GM21360 (cell line): Measurements from ENCODE around the gene TMBIM6.
"Not testable (repeated sequence)": the region's sequence is repeated elsewhere in the genome, so short reads cannot be mapped to it uniquely, and the experiment has no call there.

Source experiments
- ATAC-seq: cut with Tn5 transposase; IDR thresholded peaks from one replicate; pipeline ENCODE4 v1.9.1; 2021; ENCODE audit warnings: mild to moderate bottlenecking, moderate library complexity; ENCODE audit not compliant: unreplicated experiment

TMBIM6 gene

DNA sequence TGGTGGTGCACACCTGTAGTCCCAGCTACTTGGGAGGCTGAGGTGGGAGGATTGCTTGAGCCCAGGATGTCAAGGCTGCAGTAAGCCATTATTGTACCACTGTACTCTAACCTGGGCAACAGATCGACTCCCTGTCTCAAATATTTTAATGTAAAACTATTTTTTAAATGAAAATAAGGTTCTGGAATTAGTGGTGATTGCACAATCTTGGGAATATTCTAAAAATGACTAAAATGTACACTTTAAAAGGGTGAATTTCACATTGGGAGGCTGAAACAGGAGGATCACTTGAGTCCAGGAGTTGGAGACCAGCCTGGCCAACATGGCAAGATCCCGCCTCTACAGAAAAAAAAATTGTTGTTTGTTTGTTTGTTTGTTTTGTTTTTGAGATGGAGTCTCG lies 12.9 kb upstream of the TMBIM6 start:
- ATAC-seq: no peak

DNA sequence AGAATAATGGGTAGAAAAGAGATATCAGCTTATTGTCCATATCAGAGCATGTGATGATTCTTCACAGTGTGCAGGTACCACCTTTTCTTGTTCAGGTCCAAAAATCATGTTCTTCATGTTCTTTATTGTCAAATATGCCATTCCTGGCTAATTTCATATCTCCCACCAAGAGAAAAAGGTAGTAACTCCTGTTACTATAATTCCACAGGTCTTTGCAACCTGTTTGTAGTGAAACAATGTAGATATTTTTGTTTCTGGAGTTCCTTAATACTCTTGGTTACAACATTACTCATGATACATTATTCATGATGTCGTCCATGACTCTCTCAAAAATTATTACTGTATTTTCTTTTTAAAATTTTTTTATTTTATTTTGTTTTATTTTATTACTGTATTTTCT lies 11.3 kb upstream of the TMBIM6 start:
- no peak for ATAC-seq

DNA sequence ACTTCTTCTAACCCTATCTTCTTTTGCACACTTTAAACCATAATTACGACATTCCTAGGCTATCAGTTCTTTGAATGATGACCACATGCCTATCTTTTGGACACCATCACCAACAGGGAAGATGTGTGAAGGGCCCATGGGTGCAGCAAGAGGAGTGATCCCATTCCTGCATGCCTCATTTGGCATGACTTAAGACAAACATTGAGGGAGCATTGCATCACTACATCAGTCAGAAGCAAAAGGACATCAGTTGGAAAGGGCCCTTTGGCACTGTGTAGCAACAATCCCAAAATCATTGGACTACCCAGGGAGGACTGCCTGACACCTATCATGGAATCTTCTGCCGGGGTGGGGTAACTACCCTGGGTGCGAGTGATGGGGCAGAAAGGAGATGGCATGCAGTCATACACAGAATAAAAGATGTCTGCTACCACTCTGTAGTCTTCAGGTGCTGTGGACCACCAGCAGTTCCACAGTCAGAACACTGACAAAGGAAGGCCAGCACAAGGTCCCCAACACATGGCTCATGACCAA lies 10.7 kb upstream of the TMBIM6 start:
- ATAC-seq: no peak

DNA sequence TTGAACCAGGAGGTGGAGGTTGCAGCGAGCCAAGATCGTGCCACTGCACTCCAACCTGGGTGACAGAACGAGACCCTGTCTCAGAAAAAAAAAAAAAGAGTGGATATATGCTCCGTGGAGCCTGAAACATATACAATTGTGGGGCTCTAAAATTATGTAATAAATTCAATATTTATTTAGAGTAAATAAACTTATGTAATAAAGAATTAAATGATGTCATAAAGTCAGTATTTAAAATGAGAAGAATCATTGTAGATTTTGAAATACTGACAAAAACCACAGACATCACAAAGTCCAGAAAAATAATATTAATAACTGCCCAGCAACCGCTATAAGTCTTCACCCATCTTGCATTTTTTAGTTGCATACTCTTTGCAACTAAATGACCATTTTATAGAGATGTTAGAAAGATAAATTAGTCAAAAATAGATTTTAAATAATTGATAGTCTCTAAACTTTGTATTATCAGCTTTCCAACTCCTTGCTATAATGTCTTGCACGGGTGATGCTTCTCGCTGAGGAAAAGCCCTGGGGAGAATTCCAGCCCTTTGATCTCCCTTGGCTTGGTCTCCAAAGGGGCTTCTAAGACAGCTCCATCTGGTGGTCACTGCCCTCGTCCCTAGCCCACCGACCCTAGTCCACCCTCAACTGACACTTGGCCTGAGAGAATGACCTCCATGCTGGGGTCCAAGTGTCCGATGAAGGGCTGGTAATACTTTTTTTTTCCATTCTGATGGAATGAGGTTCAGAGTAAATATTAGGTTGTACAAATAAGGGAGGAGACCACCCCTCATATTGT lies 7.9 kb upstream of the TMBIM6 start:
- no peak for ATAC-seq

DNA sequence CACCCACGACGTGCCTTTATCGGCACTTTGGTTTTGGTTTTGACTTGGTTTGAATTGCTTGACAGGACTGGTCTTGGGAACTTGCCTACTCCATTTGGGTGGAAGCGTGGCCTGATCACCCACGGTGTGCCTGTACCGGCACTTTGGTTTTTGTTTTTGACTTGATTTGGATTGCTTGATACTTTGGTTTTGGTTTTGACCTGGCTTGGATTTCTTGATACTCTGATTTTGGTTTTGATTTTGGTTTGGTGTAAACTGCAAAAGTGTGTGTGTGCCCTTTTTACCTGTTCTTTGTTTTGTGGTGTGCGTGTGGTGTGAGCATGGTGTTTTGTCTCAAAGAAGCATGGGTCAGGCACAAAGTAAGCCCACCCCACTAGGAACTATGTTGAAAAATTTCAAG lies 6.5 kb upstream of the TMBIM6 start:
- ATAC-seq: not testable (repeated sequence)

DNA sequence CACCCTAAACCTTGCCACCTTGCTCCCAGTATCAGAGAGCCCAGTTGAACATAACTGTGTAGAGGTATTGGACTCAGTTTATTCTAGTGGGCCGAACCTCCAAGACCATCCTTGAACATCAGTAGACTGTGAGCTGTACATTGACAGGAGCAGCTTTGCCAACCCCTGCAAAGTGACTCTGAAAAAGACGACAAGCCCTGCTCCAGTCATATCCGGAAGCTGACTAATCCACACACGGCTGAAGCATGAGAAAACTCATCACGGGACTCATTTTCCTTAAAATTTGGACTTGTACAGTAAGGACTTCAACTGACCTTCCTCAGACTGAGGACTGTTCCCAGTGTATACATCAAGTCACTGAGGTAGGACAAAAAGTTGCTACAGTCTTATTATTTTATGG lies 2.6 kb upstream of the TMBIM6 start:
- ATAC-seq: not testable (repeated sequence)

DNA sequence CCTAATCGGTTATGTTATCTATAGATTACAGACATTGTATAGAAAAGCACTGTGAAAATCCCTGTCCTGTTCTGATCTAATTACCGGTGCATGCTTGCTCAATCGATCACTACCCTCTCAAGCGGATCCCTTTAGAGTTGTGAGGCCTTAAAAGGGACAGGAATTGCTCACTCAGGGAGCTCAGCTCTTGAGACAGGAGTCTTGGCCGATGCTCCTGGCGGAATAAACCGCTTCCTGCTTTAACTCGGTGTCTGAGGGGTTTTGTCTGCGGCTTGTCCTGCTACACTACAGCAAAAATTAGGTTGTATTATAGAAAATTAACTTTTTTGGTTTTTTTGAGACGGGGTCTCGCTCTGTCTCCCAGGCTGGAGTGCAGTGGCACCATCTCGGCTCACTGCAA lies 1.1 kb upstream of the TMBIM6 start:
- not testable (repeated sequence) for ATAC-seq

DNA sequence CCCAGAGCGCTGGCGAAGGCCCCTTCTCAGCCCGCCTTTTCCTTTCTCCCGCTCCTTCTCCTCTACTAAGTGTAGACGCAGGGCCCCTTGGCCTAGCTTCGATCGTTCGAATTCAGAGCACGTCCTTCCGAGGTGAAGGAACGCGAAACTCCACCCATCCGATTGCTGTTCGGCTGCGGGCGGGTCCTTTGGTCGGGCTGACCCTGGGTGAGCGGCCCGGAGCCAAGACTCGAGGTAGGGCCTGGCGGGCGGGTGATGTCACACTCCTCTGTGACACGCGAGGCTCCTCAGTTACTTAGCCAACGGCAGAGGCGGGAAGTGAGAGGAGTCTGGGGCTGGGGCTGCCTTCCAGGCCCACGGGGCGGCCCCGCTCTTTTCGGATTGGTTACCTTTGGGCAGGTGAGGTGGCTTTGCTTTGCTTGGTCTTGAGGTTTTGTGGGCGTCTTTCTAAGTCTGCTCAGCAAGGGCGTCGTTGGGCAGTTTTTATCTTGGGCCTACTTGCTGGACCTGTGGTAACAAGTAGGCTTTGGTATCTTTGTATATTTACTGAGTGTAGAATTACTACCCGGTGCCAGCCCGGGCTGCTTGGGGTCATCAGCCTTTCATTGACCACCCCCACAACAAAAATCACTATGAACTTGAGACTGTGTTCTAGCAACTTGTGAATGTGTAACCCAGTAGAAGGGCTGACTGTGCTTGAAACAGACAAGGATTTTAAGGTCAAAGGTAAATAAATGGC lies 694 bp downstream of the TMBIM6 start:
- peak; percentile 61 for ATAC-seq

DNA sequence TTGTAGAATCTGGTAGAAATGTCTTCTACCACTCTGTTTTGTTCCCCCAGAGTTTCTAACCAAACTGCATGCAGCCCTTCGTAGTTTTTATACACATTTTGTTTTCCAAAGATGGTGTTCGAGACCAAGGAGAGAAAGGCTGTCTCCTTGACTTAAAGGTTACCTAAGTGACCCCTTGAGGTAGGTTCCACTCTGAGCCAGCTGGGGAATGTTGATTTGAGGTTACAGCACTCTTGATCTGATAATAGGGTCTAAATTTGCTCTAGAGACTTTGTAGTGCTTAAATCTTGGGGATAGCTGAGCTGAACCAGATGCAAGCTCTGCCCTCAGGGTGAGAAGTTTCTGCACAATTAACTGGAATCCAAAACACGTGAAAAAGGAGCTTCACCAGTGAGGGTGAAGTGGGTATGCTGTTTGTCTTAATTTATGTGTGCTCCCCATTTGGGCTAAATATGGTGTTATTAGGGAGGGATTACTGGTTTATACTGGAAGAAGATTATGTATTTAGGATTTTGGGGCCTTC lies 3.1 kb downstream of the TMBIM6 start:
- no peak for ATAC-seq

DNA sequence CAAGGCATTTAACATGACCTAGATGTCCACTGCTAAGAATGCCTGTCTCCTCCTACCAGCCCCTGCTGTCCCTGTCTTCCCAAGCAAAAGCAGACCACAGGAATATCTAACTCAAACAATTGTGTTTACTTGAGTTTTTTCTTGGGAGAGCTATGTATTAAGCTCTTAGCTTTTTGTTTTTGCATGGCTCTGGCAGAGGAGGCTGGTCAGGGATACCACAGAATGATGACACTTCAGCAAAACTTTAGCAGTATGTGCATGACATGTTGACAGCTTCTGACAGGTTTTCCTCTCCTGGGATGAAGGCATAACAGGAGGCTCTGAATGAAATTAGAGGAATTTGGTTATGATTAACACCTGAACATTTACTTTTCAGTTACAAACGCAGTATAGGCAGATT lies 6.9 kb downstream of the TMBIM6 start:
- ATAC-seq: no peak

DNA sequence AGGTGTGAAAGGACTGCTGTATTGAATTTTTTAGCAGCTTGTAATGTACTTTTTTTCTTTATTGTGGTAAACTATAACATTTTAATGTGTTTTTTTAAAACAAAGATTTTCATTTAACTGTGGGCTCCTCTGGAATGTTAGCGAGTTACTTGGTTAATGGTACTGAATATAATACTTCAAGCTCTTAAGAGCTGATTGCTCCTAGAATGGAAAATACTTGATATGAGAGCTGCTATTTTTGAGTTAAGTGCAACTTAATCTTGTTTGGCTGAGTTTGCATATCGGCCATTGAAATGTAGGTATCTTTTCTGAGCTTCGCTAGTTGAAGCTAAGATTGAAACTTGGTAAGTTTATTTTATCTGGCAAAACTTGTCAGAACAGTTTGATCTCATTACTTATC lies 7.4 kb downstream of the TMBIM6 start:
- ATAC-seq: no peak

DNA sequence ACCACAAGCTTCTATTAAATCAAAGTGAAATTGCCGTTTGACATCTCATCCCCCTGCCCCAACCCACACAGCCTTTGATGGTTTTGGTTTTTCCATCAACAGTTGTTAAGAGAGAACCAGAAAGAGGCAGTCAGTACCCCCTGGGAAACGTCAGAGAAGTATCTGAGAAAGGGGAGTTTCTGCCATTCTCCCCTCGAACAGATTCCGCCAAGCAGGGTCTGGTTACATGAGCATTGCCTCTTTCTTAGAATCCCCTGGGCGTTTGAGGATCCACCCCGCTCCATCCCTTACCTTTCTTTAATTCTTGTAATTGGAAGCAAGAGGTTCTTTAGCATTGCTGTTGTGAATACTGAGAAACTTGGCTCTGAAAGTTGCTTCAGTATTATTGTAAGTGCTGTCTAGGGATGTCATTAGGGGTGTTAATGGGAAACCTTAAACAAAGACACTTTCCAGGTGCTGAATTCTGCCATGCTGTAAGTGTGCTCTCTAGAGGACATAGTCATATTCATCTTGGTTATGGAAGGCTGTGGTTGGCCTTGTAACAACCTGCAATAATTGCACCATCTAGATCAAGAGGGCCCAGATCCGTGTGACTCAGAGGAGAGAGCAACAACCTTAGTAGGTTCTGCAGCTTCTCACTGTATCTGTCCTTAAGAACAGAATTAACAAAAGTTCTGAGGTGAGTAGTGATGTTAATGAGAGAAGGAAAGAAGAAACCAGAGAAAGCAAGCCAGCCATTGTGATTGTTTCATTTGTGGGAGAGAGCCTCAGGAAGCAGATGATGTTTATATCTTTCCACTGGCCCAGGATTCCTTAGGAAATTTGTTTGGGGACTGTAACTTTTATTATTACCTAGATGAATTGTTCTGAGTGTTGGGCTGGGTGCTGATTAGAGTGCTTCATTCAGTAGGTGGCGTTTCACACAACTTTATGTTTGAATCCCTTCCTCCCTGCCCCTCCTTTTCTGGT lies 9.0 kb downstream of the TMBIM6 start:
- no peak for ATAC-seq

DNA sequence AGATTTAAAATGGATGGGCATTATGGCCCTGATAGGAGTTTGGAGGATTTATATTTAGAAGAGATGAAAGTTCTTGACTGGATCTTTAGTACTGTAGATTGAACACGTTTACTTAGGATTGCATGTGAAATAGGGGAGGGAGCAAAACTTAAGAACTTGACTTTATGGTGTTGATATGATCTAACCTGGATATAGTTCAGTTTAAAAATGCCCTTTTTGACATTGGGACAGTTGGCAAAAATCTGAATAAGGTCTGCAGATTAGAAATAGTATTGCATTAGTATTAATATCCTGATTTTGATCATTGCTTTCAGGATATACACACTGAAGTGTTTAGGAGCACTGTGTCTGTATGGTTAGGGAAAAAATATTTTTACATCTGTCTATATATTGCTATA lies 9.6 kb downstream of the TMBIM6 start:
- ATAC-seq: no peak

DNA sequence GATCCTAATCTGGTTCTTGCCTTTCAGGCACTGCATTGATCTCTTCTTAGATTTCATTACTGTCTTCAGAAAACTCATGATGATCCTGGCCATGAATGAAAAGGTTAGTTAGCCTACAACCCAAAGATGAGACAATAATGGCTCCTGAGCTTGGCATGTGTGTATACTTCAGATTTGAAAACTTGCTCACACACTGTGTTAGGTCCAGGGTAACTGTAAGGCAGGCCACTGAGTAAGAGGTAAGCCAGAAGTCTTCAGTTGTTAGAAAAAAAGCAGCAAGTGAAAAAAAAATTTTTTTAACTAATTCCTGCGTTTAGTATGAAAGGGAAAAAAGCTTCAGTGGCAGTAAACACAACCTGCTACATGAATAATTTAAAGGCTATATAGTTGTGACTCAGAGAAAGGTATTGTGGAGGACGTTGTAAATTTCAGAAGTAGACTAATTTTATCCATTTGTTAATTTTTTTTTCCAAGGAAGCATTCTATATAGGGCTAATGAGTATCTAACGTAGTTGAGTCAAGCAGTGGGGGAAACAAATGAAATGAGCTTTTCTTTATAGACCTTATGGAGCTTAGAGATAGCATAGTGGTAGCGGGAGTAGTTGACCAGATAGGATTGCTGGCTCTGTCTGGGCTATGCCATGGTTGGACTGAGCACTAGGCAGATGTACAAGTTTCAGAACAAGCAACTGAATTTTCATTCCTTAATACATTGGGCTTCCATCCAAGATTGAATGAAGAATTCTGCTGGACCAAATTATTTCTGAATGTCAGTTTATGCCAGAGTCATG lies 20.5 kb downstream of the TMBIM6 start:
- no peak for ATAC-seq

DNA sequence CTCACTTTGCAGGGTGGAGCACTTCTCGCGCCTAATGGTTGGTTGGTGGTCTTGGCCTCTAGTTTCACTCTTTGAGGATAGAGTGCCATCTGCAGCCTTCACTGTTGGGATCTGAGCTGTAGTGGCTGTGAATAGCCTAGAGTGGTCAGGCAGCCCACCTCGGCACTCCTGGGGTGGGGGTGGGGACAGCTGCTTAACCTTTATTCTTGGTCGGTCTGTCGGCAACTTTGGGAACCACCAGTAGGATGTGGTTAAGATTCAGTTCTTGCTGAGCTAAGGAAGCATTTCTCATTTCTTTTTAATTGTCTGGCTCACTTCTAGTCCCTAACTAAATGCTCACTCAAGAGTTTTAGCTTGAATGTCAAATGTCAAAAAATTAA lies 21.1 kb downstream of the TMBIM6 start:
- ATAC-seq: no peak

DNA sequence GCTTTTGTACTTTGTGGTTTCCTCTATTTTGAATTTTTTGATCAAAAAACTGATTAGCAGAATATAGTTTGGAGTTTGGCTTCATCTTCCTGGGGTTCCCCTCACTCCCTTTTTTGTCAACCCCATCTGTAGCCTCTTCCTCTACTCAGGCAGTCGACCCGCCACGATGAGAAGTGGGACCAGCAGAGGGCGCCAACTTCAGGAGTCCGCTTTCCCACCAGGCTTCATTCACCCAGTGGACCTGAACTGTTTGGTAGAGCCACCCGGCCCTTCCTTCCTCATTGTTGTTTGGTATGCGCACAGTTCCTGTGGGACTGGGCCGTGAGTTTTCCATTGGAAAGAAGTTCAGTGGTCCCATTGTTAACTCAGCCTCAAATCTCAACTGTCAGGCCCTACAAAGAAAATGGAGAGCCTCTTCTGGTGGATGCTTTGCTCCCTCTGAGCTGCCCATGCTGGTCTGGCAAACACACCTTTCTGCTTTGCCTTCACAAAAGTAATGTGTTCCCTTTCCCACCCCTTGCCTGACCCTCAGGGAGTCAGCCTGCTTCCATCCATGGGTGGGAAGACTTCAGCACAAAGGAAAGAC lies 21.7 kb downstream of the TMBIM6 start:
- no peak for ATAC-seq

DNA sequence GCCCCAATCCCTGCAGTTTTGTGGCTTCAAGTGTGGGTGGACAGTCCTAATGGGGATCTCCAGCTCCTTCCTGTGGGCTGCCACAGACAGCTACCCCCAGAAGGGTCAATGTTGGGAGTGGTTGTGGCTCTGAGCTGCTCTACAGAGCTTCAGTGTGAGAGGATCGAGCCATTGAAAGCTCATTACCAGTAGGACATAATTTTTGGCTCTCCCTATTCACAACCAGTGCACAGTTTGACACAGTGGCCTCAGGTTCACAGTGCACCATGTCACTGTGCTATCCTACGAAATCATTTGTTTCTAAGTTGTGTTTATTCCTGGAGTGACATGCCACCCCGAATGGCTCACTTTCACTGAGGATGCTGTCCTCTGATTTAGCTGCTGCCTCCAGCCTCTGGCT lies 22.8 kb downstream of the TMBIM6 start:
- no peak for ATAC-seq

DNA sequence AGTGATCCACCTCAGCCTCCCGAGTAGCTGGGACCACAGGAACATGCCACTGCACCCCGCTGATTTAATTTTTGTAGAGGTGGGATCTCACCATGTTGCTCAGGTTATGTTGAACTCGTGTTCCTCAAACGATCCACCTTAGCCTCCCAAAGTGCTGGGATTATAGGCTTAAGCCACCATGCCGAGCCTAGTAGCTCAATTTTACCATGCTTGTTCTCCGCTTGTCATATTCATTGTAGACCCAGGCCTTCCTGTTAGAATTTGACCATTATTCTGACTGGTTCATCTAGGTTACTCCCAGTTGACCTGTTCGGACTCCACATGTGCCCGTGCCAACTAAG lies 24.7 kb downstream of the TMBIM6 start:
- ATAC-seq: no peak

DNA sequence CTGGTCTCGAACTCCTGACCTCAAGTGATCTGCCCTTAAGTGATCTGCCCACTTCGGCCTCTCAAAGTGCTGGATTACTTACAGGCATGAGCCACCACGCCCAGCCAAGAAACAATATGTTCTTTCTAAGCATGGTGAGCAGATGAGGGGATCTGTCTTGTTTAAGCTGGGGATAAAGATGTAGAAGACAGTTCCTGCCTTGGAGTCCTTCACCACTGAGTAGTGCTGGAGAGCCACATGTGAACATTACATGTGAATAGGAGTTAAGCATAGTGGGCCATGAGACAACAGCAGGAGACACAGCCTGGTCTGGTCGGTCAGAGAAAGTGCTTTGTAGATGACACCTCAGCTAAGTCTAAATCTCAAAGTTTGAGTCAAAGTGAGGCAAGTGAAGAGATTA lies 26.0 kb downstream of the TMBIM6 start:
- no peak for ATAC-seq

DNA sequence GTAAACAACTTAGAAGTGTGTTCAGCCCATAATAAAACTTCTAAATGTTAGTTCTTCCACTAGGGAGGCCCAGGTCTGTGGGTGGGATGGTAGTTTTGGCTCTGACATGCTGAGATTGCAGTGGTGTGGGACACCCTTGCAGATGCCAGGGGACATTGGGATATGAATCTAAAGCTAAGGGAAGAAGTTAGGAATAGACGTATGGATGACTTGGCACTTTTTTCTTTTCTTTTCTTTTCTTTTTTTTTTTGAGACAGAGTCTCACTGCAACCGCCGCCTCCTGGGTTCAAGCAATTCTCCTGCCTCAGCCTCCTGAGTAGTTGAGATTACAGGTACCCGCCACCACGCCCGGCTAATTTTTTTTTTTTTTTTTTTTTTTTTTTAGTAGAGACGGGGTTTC lies 31.7 kb downstream of the TMBIM6 start:
- ATAC-seq: not testable (repeated sequence)
